NCI-H2029 (cell line): Measurements from ENCODE around the gene TXK.
A peak's percentile ranks its signal among the peaks of the same experiment; 100 is the strongest.

Source experiments
- DNase-seq: peaks from one replicate; lab custom pipeline; 2025; lab: John Stamatoyannopoulos, UW

TXK gene

DNA sequence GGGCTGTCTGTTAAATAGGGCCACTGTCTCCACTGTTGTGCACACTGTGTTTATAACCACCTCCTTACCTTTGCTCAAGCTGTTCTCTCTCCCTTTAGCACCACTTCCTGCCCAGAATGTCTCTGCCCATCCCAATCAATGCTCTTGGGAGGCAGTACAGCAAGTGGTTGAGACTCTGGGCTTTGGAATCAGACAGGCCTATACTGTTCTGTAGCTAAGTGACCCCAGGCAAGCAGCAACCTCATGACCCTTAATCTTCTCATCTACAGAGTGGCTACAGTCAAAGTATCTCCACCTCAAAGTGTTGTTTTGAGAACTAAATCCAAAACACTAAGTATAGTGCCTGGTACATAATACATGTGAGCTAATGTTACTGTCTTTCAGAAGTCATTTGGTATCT lies 3.8 kb upstream of the TXK start:
- DNase-seq: no peak

DNA sequence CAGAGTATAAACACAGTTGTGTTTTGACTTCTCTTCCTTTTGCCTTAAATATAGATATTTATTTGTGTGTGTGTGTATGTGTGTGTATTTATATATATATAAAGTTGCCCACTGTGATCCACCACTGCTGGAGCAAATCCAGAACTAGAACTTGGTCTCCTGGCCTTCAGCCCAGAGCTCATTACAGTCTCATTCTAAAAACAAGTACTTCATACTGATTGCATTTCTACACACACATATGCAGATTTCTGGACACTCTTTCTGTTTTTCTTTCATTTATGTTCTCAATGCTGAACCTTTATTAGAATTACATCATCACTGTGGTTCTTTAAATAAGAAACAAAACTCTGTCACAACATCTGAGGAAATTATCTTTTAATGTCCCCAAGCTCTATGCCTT lies 381 bp downstream of the TXK start:
- no peak for DNase-seq

DNA sequence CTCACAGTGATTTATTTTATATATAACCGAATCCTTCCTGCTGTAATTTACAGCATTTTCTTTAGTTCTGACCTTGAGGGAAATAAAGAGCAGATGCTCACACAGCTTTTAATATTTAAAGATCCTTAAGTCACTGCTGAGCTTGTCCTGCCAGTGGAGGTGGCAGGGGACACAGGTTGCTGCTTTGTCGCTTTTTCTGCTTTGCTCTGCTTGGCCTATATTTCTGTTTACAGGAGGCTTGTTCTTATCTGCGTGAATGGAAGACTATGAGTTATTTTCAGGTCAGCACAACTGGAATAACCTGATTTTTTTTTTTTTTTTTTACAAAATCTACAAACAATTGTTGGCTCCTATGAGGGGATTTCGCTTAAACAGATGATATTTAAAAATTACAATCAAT lies 2.3 kb downstream of the TXK start:
- no peak for DNase-seq

DNA sequence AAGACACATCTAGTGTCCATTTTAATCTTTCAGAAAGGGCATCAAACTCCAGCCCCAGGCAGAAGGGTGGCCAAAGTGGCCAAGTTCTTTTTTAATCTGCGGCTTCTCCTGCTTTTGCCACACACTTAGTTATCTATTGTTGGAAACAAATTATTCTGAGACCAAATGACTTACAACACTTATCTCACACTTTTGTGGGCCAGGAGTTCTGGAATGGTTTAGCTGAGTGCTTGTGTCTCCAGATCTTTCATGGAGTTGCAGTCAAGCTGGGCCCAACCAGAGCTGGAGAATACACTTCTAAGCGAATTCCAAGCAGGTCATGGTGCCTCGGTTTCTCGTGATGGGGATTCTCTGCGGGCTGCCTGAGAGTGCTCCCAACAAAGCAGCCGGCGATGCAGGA lies 4.0 kb downstream of the TXK start:
- no peak for DNase-seq

DNA sequence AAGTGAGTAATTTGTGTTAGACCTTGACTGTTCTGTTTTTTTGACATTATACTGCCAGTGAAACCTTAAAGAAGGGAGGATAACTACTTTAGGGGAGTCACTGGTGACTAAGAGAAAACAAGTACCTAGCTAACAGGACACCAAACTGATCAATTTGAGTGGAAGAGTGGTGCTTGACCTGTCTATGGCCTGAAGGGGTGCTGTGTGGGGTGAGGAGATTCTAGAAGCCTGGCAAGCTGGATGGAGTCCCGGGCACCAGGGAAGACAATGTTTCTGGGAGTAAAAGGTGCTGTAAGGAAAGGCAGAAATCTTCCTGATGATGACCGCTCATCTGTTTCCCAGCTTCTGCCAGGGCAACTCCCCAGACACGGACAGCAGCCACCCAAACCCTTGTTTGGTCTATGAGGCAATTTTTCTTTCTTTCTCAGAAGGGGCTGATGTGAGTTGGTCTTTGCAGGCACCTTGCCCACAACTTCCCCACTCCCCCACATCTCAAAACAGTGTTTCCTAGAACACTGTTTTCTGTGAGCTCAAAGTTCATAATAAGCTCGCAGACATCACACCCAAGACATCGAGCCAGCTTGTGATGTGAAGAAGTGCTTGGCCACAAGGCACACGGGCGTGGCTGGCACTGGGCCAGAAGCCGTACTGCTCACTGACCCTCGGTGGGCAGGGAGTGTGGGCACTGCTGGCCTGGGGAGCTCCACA lies 4.6 kb downstream of the TXK start:
- no peak for DNase-seq

DNA sequence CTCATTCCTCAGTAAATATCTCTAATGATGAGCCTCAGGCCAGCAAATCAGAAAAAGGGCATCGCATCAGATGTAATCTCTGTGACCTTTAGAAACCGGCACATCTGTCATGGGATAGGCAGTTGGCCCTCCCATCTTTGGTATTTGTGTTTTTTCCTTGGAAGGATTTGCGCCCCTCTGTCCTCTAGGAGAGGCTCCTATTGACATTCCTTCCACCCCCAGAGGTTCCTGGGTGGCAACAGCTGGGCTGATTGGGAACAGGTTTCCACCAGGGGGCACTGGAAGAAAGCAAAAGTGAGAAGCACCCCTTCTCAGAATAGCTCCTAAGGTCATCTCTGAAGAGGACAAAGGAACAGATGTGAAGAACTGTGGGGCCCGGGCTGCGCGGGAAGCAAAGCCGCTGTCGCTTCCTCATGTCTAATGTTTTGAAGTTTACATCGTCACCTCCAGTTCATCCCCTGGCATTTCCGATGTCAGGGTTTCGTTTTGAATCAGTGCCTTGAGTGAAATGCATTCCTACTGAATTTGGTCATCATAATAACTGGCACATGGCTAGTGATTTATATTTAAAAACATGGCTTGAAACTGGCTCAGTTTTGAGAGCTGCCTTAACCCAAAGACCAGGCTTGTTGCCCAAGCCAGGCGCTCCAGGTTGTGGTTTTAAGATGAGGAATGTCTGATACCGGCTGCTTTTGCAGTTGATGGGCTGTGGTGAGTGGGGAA lies 6.2 kb downstream of the TXK start:
- DNase-seq: peak; percentile 61

DNA sequence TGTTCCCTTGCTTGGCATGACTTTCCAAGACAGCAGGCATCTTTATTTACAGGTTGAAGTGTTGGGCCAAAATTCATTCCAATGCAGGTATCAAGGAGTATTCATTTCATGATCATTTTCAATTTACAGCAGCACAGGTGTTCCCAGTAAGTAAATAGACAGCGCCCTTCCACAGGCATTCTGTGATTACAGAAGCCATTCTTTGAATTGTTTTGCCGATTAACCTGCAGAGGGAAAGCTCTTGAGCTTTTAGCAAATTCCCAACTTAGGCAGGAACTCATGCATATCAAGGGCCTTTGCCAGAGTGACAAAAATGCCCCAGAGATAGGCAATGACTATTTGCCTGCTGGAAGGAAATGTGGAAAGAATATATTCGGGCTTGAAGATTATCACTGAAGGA lies 6.8 kb downstream of the TXK start:
- DNase-seq: peak; percentile 8

DNA sequence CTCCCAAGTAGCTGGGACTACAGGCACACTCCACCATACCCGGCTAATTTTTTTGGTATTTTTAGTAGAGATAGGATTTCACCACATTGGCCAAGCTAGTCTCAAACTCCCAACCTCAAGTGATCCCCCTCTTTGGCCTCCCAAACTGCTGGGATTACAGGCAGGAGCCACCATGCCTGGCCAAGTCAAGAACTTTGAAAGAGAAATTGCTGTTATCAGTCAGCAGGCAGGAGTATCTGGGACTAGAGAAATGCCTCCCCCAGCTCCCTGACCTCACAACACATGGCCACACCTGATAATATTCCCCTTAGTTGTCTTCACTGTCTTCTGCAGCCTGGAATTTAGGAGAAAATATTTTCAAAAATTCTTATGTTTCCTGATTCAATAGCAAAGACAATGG lies 7.4 kb downstream of the TXK start:
- DNase-seq: no peak

DNA sequence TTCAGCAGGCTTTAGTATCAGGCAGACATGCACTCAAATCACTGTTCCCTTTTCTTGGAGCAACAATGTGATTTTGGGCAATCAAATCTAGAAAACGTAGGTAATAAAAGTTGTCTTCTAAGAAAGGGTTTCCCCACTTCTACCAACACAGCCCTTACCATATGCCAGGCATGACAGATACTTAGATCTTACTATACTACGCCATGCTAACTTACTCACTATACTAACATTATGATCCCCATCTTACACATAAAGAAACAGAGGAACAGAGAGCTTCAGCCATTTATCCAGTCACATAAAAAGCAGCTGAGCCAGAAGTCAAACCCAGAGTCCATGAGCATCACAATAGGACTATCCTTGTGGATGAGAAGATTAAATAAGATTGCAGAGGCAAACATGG lies 9.2 kb downstream of the TXK start:
- no peak for DNase-seq

DNA sequence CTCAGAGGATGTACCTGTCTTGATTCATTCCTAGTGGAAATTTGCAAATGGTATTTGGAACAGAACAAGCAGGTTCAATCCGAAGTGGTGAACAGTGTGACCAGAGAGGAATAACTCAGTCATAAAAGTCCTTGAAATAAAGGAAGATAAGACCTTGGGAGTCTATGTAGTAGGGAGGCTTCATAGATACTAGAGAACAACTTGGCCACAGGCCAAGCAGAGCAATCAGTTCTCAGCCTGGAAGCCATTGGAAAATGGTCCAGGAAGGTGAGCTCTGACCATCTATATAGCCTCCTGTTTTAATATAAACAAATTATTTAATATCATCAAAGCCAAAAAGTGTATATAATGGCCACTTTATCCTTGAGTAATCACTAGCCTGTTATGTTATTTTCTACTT lies 11.3 kb downstream of the TXK start:
- DNase-seq: peak; percentile 4

DNA sequence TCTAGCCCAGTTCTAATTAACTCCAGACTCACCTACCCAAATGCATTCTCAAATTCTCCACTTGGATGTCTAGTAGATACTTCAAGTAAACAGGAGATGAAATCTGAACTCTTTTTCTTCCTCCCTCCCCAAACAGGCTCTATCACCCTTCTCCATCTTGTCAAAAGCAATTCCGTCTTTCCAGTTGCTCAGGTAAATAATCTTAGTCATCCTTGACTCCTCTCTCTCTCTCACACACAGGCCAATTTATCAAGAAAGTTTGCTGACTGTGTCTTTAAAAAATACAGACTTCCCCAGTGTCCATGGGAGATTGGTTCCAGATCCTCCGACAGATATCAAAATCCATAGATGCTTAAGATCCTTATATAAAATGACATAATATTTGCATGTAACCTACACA lies 12.9 kb downstream of the TXK start:
- no peak for DNase-seq

DNA sequence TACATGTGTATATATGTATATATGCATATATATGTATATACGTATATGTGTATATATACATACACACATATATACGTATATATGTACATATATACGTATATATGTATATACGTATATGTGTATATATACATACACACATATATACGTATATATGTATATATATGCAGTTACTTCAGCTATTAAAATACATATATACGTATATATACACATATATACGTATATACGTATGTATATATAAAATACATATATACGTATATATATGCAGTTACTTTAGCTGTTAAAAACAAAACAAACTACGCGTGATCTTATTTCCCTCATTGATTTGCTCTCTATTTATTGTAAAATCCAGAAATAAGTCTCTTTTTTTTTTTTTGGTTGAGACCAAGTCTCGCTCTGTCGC lies 13.9 kb downstream of the TXK start:
- no peak for DNase-seq

DNA sequence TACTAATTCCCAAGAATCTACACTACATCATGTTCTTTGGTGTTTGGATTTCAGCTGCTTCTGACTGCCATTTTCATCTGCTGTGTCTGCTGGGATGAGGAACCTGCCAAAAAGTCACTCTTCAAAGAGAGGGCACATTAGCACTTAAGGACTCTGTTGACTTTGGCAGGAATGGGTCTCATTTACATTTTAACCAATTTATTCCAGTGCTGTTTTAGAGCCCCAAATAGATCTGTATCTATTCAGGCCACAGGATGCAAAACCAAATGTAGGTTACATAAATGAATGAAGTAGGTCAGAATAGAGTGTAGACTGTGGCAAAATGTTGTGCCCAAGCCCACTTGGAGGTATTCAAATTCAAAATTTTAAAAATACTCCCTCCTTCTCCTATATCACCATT lies 14.4 kb downstream of the TXK start:
- peak; percentile 22 for DNase-seq

DNA sequence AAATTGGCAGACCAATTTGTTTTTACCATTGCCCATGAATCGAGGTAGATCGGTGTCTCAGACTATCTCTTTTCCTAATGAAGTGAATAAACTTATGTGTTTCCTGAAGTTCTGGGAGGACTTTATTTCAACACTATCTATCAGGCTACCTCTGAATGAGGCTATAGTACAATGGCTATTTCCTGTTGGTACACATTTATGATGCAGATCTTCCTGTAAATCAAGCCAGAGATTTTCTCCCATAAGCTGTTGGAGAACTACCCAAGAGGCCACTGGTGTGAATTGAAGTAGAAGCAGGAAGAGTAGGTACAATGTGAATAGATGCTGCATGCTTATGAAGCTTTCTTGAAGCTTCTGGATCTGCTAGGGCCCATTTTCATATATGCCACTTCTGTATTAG lies 16.0 kb downstream of the TXK start:
- no peak for DNase-seq

DNA sequence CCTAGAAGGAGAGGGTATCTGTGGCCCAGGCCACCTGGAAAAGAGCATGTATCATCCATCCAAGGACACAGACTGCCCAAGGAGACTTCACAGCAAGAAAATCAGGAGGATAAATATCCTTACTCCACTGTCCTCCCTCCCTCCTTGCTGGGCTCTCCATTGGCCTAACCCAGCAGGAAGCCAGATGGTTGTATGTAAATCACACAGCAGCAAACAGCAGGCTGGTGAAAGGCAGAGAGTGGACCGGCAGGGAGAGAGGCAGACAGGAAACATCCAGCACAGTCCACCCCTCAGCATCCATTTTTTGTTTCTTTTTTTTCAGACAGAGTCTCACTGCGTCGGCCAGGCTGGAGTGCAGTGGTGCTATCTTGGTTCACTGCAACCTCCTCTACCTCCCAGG lies 17.5 kb downstream of the TXK start:
- no peak for DNase-seq

DNA sequence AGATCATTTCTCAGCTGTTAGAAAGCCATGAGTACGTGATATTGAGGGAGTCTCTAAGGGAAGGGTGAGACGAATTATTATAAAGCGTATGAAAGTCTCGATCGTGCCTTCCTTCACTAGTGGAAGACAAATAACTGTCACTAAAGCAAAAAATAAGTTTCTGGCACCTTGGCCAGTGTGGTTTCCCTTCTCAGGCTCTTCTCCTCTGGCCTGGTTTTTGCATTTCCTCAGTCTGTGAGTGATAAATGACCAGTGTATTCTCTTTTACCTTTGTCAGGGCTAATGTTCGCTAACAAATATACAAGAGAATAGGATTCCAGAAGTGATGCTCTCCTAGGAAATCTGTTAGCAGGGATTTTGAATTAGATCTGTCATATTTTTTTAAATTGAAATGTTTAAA lies 19.6 kb downstream of the TXK start:
- no peak for DNase-seq

DNA sequence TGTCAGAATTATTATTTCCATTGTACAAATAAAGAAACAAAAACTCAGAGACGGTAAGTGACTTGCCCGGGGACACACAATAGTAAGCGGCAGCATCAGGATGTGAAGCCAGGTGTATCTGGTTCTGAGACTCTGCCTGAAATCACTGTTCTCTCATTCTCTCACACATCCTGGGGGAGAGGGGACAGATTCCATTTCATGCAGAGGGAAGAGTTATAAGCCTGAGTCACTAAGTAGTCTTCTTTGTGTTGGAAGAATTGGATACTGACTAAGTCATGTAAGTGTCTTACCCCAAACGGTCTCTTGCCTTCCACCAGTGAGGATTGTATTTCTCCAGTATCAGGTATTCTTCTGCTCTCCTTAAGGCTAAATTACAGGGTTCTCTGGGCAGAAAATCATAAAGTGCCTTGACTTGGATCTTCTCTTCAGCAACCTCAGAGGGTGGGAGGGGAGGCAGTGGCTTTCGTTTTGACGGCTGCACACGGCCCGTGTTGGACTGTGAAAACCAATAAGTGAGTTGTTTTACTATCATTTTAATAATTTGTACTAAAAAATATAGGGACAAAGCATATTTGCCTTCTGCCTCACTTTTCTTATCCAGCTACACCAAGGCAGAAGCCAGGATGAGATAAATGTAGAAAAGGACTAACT lies 21.9 kb downstream of the TXK start:
- no peak for DNase-seq

DNA sequence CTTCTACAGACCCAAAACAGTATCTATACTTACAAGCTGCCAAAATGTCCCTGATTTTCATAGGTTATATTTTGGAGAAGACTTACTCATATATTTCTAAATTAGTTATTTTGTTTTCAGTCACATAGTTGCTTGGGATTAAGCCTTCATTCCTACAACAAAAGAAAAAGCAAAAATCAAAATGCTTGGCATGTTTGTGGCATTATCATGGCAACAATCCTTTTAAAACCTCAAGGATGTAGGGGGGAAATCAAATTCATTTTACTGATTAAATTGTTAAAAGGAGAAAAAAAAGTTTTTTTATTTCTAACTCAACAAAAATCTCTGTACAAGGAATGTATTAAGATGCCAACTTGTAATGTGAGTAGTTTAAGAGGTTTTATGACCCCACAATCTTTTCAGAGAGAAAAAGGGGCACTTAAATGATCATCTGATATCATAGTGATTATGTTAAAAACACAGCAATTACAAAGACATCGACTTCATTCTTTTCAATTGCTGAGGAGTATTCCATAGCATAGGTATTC lies 23.5 kb downstream of the TXK start:
- DNase-seq: no peak

DNA sequence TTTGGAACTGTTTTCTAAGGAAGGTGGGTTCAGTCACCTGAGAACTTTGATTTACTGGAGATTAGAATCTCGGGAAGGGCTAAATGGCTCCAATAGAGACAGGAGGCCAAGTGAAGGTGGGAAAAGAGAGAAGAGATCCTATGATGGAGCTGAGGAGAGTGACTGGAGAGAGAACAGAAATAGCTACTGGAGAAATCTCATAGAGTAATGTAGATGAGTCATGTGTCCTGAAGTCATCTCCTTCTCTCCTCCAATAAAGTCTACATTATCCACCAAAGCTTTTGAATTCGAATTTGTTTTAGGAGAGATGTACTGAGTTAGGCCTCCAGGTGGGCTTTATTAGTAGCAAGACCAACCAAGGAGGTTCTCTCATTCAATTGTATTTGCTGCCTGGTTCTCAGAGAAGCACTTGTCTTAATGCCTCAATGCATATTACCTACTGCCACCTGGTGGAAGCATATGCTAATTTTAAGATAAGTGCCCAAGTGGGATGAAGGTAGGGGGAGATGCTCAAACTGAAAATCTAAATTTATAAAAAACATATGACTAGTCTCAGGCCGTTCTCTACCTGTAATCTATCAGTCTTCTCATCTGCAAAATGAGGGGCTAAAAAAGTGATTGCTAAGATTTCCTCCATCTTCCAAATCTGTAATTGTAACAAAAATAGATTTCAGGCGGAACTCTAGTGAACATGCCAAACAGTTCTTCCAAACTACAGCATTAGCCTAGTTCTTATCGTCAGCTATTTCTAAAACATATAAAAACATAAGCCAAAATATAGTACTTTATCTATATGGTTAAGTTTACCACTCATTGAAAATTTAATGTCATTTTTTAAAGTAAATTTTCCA lies 24.4 kb downstream of the TXK start:
- DNase-seq: peak; percentile 50

DNA sequence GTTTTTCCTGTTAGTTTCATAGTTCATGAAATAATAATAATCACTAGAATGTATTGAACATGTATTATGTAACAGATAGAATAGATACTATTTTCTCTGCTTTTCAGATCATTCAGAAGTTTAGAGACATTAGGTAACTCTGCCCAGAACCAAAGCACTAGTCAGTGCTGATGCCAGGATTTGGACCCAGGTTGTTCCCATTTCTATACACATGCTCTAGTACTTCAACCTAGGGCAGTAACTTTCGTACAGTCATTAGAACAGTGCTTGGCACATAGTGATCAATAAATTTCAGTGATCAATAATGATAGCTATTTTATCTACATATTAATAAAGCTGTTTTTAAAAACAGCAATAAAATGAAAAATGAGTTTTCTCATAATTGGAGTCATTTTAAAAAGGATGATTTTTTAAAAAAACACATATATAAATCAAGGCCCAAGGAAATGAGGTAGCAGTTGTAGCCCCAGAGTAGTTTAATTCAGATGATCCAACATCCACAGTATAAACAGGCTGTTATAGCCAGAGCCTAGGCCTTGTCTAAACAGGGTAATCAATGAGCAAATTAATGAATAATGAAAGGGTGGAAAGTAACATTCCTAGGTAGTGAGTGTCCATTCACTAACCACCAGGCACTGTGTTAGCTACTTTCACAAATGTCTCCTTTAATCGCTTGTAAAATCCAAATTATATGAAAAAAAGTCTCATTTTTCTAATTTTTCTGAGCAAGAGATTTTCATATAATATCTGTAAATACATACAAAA lies 25.6 kb downstream of the TXK start:
- no peak for DNase-seq

DNA sequence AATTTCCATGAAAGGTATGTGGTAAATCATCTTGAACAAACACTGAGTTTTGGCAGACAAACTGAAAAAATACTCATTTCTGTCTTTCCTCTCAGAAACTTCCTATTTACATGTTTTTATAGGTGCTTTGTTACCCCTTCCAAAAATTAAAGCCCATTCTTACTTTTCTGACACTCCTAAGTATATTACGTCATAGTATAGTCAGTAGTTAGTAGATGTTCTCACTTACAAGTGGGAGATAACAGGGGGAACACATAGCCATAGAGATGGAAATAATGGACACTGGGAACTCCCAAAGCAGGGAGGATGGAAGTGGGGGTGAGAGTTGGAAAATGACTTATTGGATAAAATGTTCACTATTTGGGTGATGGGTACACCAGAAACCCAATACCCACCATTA lies 28.8 kb downstream of the TXK start:
- no peak for DNase-seq
